T-cell (primary cell): ENCODE results near the gene TAB2. TPM values are rescaled to one million over a fixed set of nuclear protein-coding genes. Genes with fewer than 3 reads are reported as not detected.
"Not testable (repeated sequence)": the region's sequence is repeated elsewhere in the genome, so short reads cannot be mapped to it uniquely, and the experiment has no call there.

ENCODE experiments used
- ATAC-seq, 4 experiments: fragments of 200-7000 bp in 3 of 4; fragments of 150-1000 bp in 1 of 4; cut with Tn5 transposase; replicated peaks in 1 of 4; 1 replicate in 3 of 4; 2 replicates in 1 of 4; pipeline ENCODE4 v1.10.0; 2021; ENCODE audit warnings: moderate library complexity in 3 of 4, mild to moderate bottlenecking in 2 of 4, moderate number of reproducible peaks in 1 of 4
- CTCF ChIA-PET, 2 donors: fragments of 300-600 bp; sonication (Branson Sonifier 250); formaldehyde crosslinking; loops; one replicate each; lab custom pipeline; 2022; ENCODE audit warnings: antibody characterized with exemption in 2 of 2; lab: Charles Lee
- POLR2A ChIA-PET, 2 donors: fragments of 300-600 bp; sonication (Branson Sonifier 250); formaldehyde crosslinking; loops; one replicate each; lab custom pipeline; 2022; ENCODE audit warnings: antibody characterized with exemption in 2 of 2; lab: Charles Lee
- DNase-seq, 35 experiments: peaks; one replicate each; pipeline versions ENCODE4 v3.0.0 to v3.0.0-alpha.2; 2013 to 2023
- H3K27ac ChIP-seq: one replicate; pipeline ENCODE4 v1.5.1; 2013; ENCODE audit warnings: low read length
- H3K27me3 ChIP-seq, 2 experiments: replicated peaks in 1 of 2; 1 replicate in 1 of 2; 2 replicates in 1 of 2; pipeline versions ENCODE4 v1.6.1 to v1.7.0; 2013; ENCODE audit warnings: low read length in 1 of 2, mixed read lengths in 1 of 2; ENCODE audit not compliant: control insufficient read depth in 2 of 2, insufficient read depth in 2 of 2; ENCODE audit errors: extremely low read depth in 1 of 2
- H3K36me3 ChIP-seq, 2 donors: 1 replicate in 1 of 2; 2 replicates in 1 of 2; pipeline versions ENCODE4 v1.6.1 to v1.7.0; 2013; ENCODE audit warnings: low read length in 1 of 2; ENCODE audit not compliant: control insufficient read depth in 2 of 2, insufficient read depth in 1 of 2; ENCODE audit errors: extremely low read depth in 1 of 2
- H3K4me1 ChIP-seq, 2 experiments: 1 replicate in 1 of 2; 2 replicates in 1 of 2; pipeline versions ENCODE4 v1.6.1 to v1.7.0; 2013; ENCODE audit warnings: low read length in 2 of 2, mixed read lengths in 1 of 2; ENCODE audit not compliant: insufficient read depth in 2 of 2, control insufficient read depth in 1 of 2; ENCODE audit errors: extremely low read depth in 1 of 2
- H3K4me3 ChIP-seq, 2 donors: 1 replicate in 1 of 2; 2 replicates in 1 of 2; pipeline versions ENCODE4 v1.5.1 to v1.7.0; 2013; ENCODE audit warnings: mild to moderate bottlenecking in 2 of 2, low read length in 1 of 2, moderate library complexity in 1 of 2; ENCODE audit not compliant: control insufficient read depth in 1 of 2; ENCODE audit errors: extremely low read depth in 1 of 2
- H3K9me3 ChIP-seq: 2 replicates; pipeline ENCODE4 v1.7.0; 2013
- H3K27ac Mint-ChIP-seq, 2 donors: one replicate each; pipeline ENCODE4 v1.8.0; 2020 to 2021; ENCODE audit warnings: mild to moderate bottlenecking in 2 of 2, mixed read lengths in 2 of 2
- H3K27me3 Mint-ChIP-seq, 2 donors: one replicate each; pipeline ENCODE4 v1.8.0; 2021 to 2022; ENCODE audit warnings: mixed read lengths in 2 of 2
- H3K36me3 Mint-ChIP-seq: one replicate; pipeline ENCODE4 v1.8.0; 2021; ENCODE audit warnings: mixed read lengths
- H3K4me1 Mint-ChIP-seq, 3 donors: one replicate each; pipeline ENCODE4 v1.8.0; 2020 to 2022; ENCODE audit warnings: mixed read lengths in 3 of 3, mild to moderate bottlenecking in 1 of 3
- H3K4me3 Mint-ChIP-seq, 3 donors: one replicate each; pipeline ENCODE4 v1.8.0; 2020 to 2022; ENCODE audit warnings: mild to moderate bottlenecking in 3 of 3, mixed read lengths in 3 of 3, moderate library complexity in 3 of 3
- H3K9me3 Mint-ChIP-seq, 3 donors: one replicate each; pipeline ENCODE4 v1.8.0; 2020 to 2022; ENCODE audit warnings: mixed read lengths in 3 of 3
- WGBS: methylation state at CpG from one replicate; pipeline ENCODE4 v1.1.5; 2013; ENCODE audit warnings: missing lambda C conversion rate; ENCODE audit not compliant: insufficient coverage; 5-methylcytosine and 5-hydroxymethylcytosine counted together
- total RNA-seq, 35 experiments: library from RNA in 6 of 35; stranded (reverse) in 6 of 35; fragments of 120-200 nt in 1 of 35; gene quantifications; one replicate each; pipeline versions ENCODE4 v1.2.1 to v1.2.4 and lab custom pipeline; 2013 to 2026

The TAB2 gene
- total RNA-seq, 5 donors from 2014 or later (not counting 1 experiment from before 2014, with no cell fraction given) = 128 to 160 (median 146) TPM

- peaks cover 63% of the 10 kb centered on the region for H3K36me3 Mint-ChIP-seq
- no peak for ATAC-seq
Observed at GRCh38 chr6:149458196-149458595, 140.7 kb downstream of the TAB2 start.

GRCh38 chr6:149458806-149459205 lies 141.3 kb downstream of the TAB2 start:
- Mint-ChIP-seq H3K36me3 (peaks cover 68% of the 10 kb centered on the region), H3K4me3 (no peak overlapping the region), H3K27me3 (no peaks in the 10 kb centered on the region), H3K9me3 (no peaks in the 10 kb centered on the region), H3K27ac (no peak overlapping the region), H3K4me1 (peaks cover 0 to 21% (median 12%) of the 10 kb centered on the region in 3 donors)
- no peak for DNase-seq
- ChIA-PET CTCF (interaction anchor here in 1 of 2 donors (0.6 to 0.7 kb wide), 2 partner anchors 47 to 65 kb away, joined by 3 to 4 read pairs; no protein-coding TSS in a partner anchor), POLR2A (interaction anchor here in 1 of 2 donors (0.6 kb wide), 1 partner anchor 15 kb away, joined by 5 read pairs; no protein-coding TSS in a partner anchor)
- no CpG with 5 or more reads among the region's 1 CpG for WGBS
- H3K9me3 ChIP-seq = no peaks in the 10 kb centered on the region
- H3K27me3 ChIP-seq = no peaks in the 10 kb centered on the region
- ATAC-seq = no peak
- no peak overlapping the region for H3K4me3 ChIP-seq
- peaks cover 0 to 73% of the 10 kb centered on the region in 2 donors for H3K36me3 ChIP-seq
- H3K4me1 ChIP-seq = no peaks in the 10 kb centered on the region
- H3K27ac ChIP-seq = no peak overlapping the region

More at GRCh38 chr6:149458196-149458595, 140.7 kb downstream of the TAB2 start:
- Histone ChIP-seq H3K36me3 (peaks cover 0 to 69% of the 10 kb centered on the region in 2 donors), H3K4me1 (no peaks in the 10 kb centered on the region), H3K4me3 (no peak overlapping the region), H3K27ac (no peak overlapping the region), H3K27me3 (no peaks in the 10 kb centered on the region), H3K9me3 (no peaks in the 10 kb centered on the region)
- no CpG with 5 or more reads among the region's 7 CpGs for WGBS
- POLR2A ChIA-PET = no interaction called here
- no peak for DNase-seq
- no peaks in the 10 kb centered on the region for H3K27me3 Mint-ChIP-seq
- no peak overlapping the region for H3K27ac Mint-ChIP-seq
- CTCF ChIA-PET = no interaction called here
- H3K9me3 Mint-ChIP-seq = no peaks in the 10 kb centered on the region
- H3K4me3 Mint-ChIP-seq = no peak overlapping the region
- peaks cover 0 to 16% (median 8%) of the 10 kb centered on the region in 3 donors for H3K4me1 Mint-ChIP-seq

GRCh38 chr6:149459761-149460160 lies 142.2 kb downstream of the TAB2 start:
- WGBS = no CpG with 5 or more reads among the region's 5 CpGs
- Mint-ChIP-seq H3K27me3 (no peaks in the 10 kb centered on the region), H3K4me1 (peaks cover 5 to 30% (median 20%) of the 10 kb centered on the region in 3 donors), H3K27ac (no peak overlapping the region), H3K9me3 (no peaks in the 10 kb centered on the region), H3K4me3 (no peak overlapping the region), H3K36me3 (peaks cover 77% of the 10 kb centered on the region)
- Histone ChIP-seq H3K27ac (no peak overlapping the region), H3K9me3 (no peaks in the 10 kb centered on the region), H3K36me3 (peaks cover 2 to 72% of the 10 kb centered on the region in 2 donors), H3K4me1 (peaks cover 0 to 5% of the 10 kb centered on the region in 2 experiments), H3K4me3 (no peak overlapping the region), H3K27me3 (no peaks in the 10 kb centered on the region)
- POLR2A ChIA-PET = no interaction called here
- DNase-seq (no peak), ATAC-seq (no peak)
- CTCF ChIA-PET = interaction anchor here in 1 of 2 donors (1.0 to 1.4 kb wide), 2 partner anchors 28 to 58 kb away, joined by 3 to 4 read pairs; no protein-coding TSS in a partner anchor

GRCh38 chr6:149460249-149460648 lies 142.7 kb downstream of the TAB2 start:
- not testable (repeated sequence) for H3K27me3 Mint-ChIP-seq, DNase-seq, ATAC-seq, H3K27ac Mint-ChIP-seq, H3K27ac ChIP-seq, H3K9me3 Mint-ChIP-seq, H3K27me3 ChIP-seq, H3K4me1 ChIP-seq, H3K9me3 ChIP-seq, H3K4me3 ChIP-seq, H3K4me3 Mint-ChIP-seq
- CTCF ChIA-PET = interaction anchor here in 1 of 2 donors (1.0 to 1.4 kb wide), 2 partner anchors 28 to 57 kb away, joined by 3 to 4 read pairs; no protein-coding TSS in a partner anchor
- H3K36me3 ChIP-seq = peaks cover 2 to 68% of the 10 kb centered on the region in 2 donors
- H3K36me3 Mint-ChIP-seq = peaks cover 74% of the 10 kb centered on the region
- 100% methylated on average over 1 of the region's 3 CpGs for WGBS
- H3K4me1 Mint-ChIP-seq = peaks cover 7 to 34% (median 21%) of the 10 kb centered on the region in 3 donors
- POLR2A ChIA-PET = interaction anchor here in 1 of 2 donors (0.5 kb wide), 1 partner anchor 29 kb away, joined by 7 read pairs; no protein-coding TSS in a partner anchor

Other genes with a start within 250 kb of the TAB2 start
- gene SUMO4, start 82.5 kb downstream of the TAB2 start, total RNA-seq = 10 to 100 TPM in 1 of 5 donors, 1 to 10 TPM in 4; 5.7 to 11.4 (median 8.5) TPM
- gene ZC3H12D, start 167.3 kb downstream of the TAB2 start, total RNA-seq = 100 to 1,000 TPM in 3 of 5 donors, 10 to 100 TPM in 2; 48.2 to 117 (median 107) TPM
- 10 to 100 TPM; 25.2 to 32.1 (median 26.6) TPM for gene PPIL4, start 228.3 kb downstream of the TAB2 start, total RNA-seq
- gene GINM1, start 248.7 kb downstream of the TAB2 start, total RNA-seq = 10 to 100 TPM; 15.4 to 24.5 (median 15.7) TPM